DND-41 (cell line): ENCODE measurements around the gene PRIM2.
"Not testable (repeated sequence)": the region's sequence is repeated elsewhere in the genome, so short reads cannot be mapped to it uniquely, and the experiment has no call there.

ENCODE experiments used
- EZH2 ChIP-seq: IDR thresholded peaks from 3 replicates; pipeline ENCODE4 v1.6.1; 2012; ENCODE audit warnings: borderline replicate concordance, low read depth, mild to moderate bottlenecking, moderate library complexity, low read length, inconsistent platforms; ENCODE audit not compliant: severe bottlenecking
- TF ChIP-seq, protein P1 (sequence below): IDR thresholded peaks from 2 replicates; pipeline ENCODE4 v1.5.1; 2012; ENCODE audit warnings: borderline replicate concordance, low read length, moderate library complexity, mild to moderate bottlenecking; ENCODE audit not compliant: poor library complexity, severe bottlenecking; ENCODE audit errors: extremely low read depth

DNA sequence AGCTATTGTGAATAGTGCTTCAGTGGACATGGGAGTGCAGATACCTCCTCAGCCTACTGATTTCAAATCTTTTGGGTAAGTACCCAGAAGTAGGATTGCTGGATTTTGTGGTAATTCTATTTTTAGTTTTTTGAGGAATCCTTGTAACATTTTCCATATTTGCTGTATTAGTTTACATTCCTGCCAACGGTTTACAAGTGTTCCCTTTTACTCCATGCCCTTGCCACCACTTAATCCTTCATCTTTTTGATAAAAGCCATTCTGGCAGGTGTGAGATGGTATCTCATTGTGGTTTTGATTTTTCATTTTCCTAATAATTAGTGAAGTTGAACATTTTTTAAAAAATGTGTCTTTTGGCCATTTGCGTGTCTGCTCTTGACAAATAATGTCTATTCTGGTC is 125.8 kb downstream of the PRIM2 start:
- TF ChIP-seq, protein P1, sequence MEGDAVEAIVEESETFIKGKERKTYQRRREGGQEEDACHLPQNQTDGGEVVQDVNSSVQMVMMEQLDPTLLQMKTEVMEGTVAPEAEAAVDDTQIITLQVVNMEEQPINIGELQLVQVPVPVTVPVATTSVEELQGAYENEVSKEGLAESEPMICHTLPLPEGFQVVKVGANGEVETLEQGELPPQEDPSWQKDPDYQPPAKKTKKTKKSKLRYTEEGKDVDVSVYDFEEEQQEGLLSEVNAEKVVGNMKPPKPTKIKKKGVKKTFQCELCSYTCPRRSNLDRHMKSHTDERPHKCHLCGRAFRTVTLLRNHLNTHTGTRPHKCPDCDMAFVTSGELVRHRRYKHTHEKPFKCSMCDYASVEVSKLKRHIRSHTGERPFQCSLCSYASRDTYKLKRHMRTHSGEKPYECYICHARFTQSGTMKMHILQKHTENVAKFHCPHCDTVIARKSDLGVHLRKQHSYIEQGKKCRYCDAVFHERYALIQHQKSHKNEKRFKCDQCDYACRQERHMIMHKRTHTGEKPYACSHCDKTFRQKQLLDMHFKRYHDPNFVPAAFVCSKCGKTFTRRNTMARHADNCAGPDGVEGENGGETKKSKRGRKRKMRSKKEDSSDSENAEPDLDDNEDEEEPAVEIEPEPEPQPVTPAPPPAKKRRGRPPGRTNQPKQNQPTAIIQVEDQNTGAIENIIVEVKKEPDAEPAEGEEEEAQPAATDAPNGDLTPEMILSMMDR = not testable (repeated sequence)
- TF ChIP-seq EZH2 = not testable (repeated sequence)
